ENCODE results near the gene SLC12A5.

Gene SLC12A5

GRCh38 chr20:46037036-46037435 lies 8.0 kb downstream of the SLC12A5 start:
- Histone ChIP-seq H3K4me3 (ENCODE audit: low read length) (no peak overlapping the region), H3K9me2 (replicated peaks; ENCODE audit: insufficient read depth, low read length) (no peaks in the 10 kb centered on the region), H3K36me3 (replicated peaks; ENCODE audit: insufficient read depth, low read length) (no peaks in the 10 kb centered on the region), H3K27me3 (replicated peaks; ENCODE audit: insufficient read depth, low read length) (peaks cover 67% of the 10 kb centered on the region), H4K20me1 (ENCODE audit: insufficient read depth, low read length) (no peaks in the 10 kb centered on the region), H3K27ac (ENCODE audit: low read length) (no peak overlapping the region), H3K9ac (ENCODE audit: low read length) (no peak overlapping the region), H3K9me3 (replicated peaks; ENCODE audit: insufficient read depth, low read length) (no peaks in the 10 kb centered on the region), H3F3A (ENCODE audit: insufficient read depth, low read length) (no peaks in the 10 kb centered on the region), H3K4me2 (ENCODE audit: low read depth, low read length) (no peak overlapping the region), H2AFZ (ENCODE audit: low read length) (no peak overlapping the region), H3K79me2 (ENCODE audit: low read length) (no peaks in the 10 kb centered on the region), H3K4me1 (ENCODE audit: low read length) (no peaks in the 10 kb centered on the region)
- no peak for TF ChIP-seq EZH2phosphoT487 (IDR thresholded peaks at IDR 0.05; ENCODE audit: low read length)
- no peak for TF ChIP-seq EZH2 (optimal IDR thresholded peaks at IDR 0.05; ENCODE audit: low read depth, low read length)
- no peak for TF ChIP-seq CTCF (IDR thresholded peaks at IDR 0.05; ENCODE audit: low read length)
- DNase-seq = no peak

GRCh38 chr20:46040902-46041535 lies 12.0 kb downstream of the SLC12A5 start:
- Histone ChIP-seq H3K9ac (ENCODE audit: low read length) (no peak overlapping the region), H3K4me3 (ENCODE audit: low read length) (no peak overlapping the region), H2AFZ (ENCODE audit: low read length) (no peak overlapping the region), H4K20me1 (ENCODE audit: insufficient read depth, low read length) (no peaks in the 10 kb centered on the region), H3K27ac (ENCODE audit: low read length) (no peak overlapping the region), H3K79me2 (ENCODE audit: low read length) (no peaks in the 10 kb centered on the region), H3K4me1 (ENCODE audit: low read length) (no peaks in the 10 kb centered on the region), H3K4me2 (ENCODE audit: low read depth, low read length) (no peak overlapping the region), H3K27me3 (replicated peaks; ENCODE audit: insufficient read depth, low read length) (peaks cover 39% of the 10 kb centered on the region), H3K9me2 (replicated peaks; ENCODE audit: insufficient read depth, low read length) (no peaks in the 10 kb centered on the region), H3K36me3 (replicated peaks; ENCODE audit: insufficient read depth, low read length) (no peaks in the 10 kb centered on the region), H3F3A (ENCODE audit: insufficient read depth, low read length) (no peaks in the 10 kb centered on the region), H3K9me3 (replicated peaks; ENCODE audit: insufficient read depth, low read length) (no peaks in the 10 kb centered on the region)
- DNase-seq = peak; percentile 46
- no peak for TF ChIP-seq CTCF (IDR thresholded peaks at IDR 0.05; ENCODE audit: low read length)
- TF ChIP-seq EZH2phosphoT487 (IDR thresholded peaks at IDR 0.05; ENCODE audit: low read length) = no peak
- no peak for TF ChIP-seq EZH2 (optimal IDR thresholded peaks at IDR 0.05; ENCODE audit: low read depth, low read length)

GRCh38 chr20:46043556-46043955 lies 14.5 kb downstream of the SLC12A5 start:
- TF ChIP-seq EZH2phosphoT487 (IDR thresholded peaks at IDR 0.05; ENCODE audit: low read length) (no peak), CTCF (IDR thresholded peaks at IDR 0.05; ENCODE audit: low read length) (no peak), EZH2 (optimal IDR thresholded peaks at IDR 0.05; ENCODE audit: low read depth, low read length) (no peak)
- no peaks in the 10 kb centered on the region for H4K20me1 ChIP-seq (ENCODE audit: insufficient read depth, low read length)
- DNase-seq = no peak
- H3F3A ChIP-seq (ENCODE audit: insufficient read depth, low read length) = no peaks in the 10 kb centered on the region
- no peaks in the 10 kb centered on the region for H3K9me2 ChIP-seq (replicated peaks; ENCODE audit: insufficient read depth, low read length)
- H3K4me3 ChIP-seq (ENCODE audit: low read length) = no peak overlapping the region
- no peaks in the 10 kb centered on the region for H3K79me2 ChIP-seq (ENCODE audit: low read length)
- H3K4me2 ChIP-seq (ENCODE audit: low read depth, low read length) = no peak overlapping the region
- H3K9me3 ChIP-seq (replicated peaks; ENCODE audit: insufficient read depth, low read length) = no peaks in the 10 kb centered on the region
- no peak overlapping the region for H3K9ac ChIP-seq (ENCODE audit: low read length)
- peaks cover 21% of the 10 kb centered on the region for H3K27me3 ChIP-seq (replicated peaks; ENCODE audit: insufficient read depth, low read length)
- no peak overlapping the region for H2AFZ ChIP-seq (ENCODE audit: low read length)
- no peaks in the 10 kb centered on the region for H3K36me3 ChIP-seq (replicated peaks; ENCODE audit: insufficient read depth, low read length)
- no peak overlapping the region for H3K27ac ChIP-seq (ENCODE audit: low read length)
- no peaks in the 10 kb centered on the region for H3K4me1 ChIP-seq (ENCODE audit: low read length)
